Fibroblast of mammary gland (primary cell): ENCODE measurements around the gene TTLL12.
A peak's percentile ranks its signal among the peaks of the same experiment; 100 is the strongest.

ENCODE experiments used
- DNase-seq: peaks from one replicate; pipeline ENCODE4 v3.0.0-alpha.2; 2010; ENCODE audit warnings: low read depth
- H3K4me3 ChIP-seq: 2 replicates; pipeline ENCODE4 v1.5.1; 2011; ENCODE audit warnings: low read depth, mild to moderate bottlenecking, low read length, moderate library complexity; ENCODE audit not compliant: control insufficient read depth
- CTCF ChIP-seq: conservative IDR thresholded peaks from 2 replicates; pipeline ENCODE4 v1.5.1; 2011; ENCODE audit warnings: low read depth, low read length, inconsistent platforms; ENCODE audit not compliant: control insufficient read depth, insufficient read depth

Gene TTLL12

GRCh38 chr22:43163241-43163795, 23.6 kb downstream of the TTLL12 start:
- no peak for DNase-seq
- no peak overlapping the region for H3K4me3 ChIP-seq

GRCh38 chr22:43162412-43163150, 24.4 kb downstream of the TTLL12 start:
- DNase-seq = no peak
- TF ChIP-seq CTCF = no peak
- H3K4me3 ChIP-seq = no peak overlapping the region

More at GRCh38 chr22:43163241-43163795, 23.6 kb downstream of the TTLL12 start:
- no peak for TF ChIP-seq CTCF

GRCh38 chr22:43160497-43161126, 26.3 kb downstream of the TTLL12 start:
- no peak for TF ChIP-seq CTCF
- no peak overlapping the region for H3K4me3 ChIP-seq
- DNase-seq = no peak

- no peak for DNase-seq
- H3K4me3 ChIP-seq = no peak overlapping the region
- peak; percentile 25 for TF ChIP-seq CTCF
These were observed 27.3 kb downstream of the TTLL12 start for GRCh38 chr22:43159484-43160178.

- no peak overlapping the region for H3K4me3 ChIP-seq
- no peak for DNase-seq
- TF ChIP-seq CTCF = no peak
These were observed 28.0 kb downstream of the TTLL12 start for GRCh38 chr22:43158778-43159483.

GRCh38 chr22:43157874-43158546, 28.9 kb downstream of the TTLL12 start:
- no peak overlapping the region for H3K4me3 ChIP-seq
- TF ChIP-seq CTCF = no peak

More at GRCh38 chr22:43157874-43158546, 28.9 kb downstream of the TTLL12 start:
- no peak for DNase-seq
